T-helper 2 cell (primary cell): ENCODE data around the gene ZP3.
A peak's percentile ranks its signal among the peaks of the same experiment; 100 is the strongest.
"Not testable (repeated sequence)": the region's sequence is repeated elsewhere in the genome, so short reads cannot be mapped to it uniquely, and the experiment has no call there.

Source experiments
- DNase-seq, 5 experiments: peaks; one replicate each; pipeline versions ENCODE4 v3.0.0 to v3.0.0-alpha.2; 2012 to 2022

Gene ZP3

DNA sequence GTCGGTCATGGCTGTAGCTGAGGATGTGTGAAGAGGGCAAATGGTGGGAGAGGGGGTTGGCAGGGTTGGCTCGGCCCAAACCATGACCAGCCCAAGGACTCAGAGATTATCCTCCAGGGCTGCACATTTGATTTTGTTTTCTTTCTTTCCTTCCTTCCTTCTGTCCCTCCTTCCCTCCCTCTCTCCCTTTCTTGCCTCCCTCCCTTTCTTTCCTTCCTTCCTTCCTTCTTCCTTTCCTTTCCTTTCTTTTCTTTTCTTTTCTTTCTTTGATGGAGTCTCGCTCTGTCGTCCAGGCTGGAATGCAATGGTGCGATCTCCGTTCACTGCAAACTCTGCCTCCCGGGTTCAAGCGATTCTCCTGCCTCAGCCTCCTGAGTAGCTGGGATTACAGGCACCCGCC lies 19.0 kb upstream of the ZP3 start:
- no peak for DNase-seq

GRCh38 chr7:76407718-76408117 lies 17.0 kb upstream of the ZP3 start:
- DNase-seq, result no peak

- no peak for DNase-seq
These were observed 16.6 kb upstream of the ZP3 start for GRCh38 chr7:76408121-76408560.

- DNase-seq, result no peak
These were observed 15.2 kb upstream of the ZP3 start, which contains the start of gene SSC4D for GRCh38 chr7:76409537-76409936. TSS of gene SSC4D (minus strand) at chr7:76409697. CDS start at chr7:76404439, 5,258 bp downstream.

DNA sequence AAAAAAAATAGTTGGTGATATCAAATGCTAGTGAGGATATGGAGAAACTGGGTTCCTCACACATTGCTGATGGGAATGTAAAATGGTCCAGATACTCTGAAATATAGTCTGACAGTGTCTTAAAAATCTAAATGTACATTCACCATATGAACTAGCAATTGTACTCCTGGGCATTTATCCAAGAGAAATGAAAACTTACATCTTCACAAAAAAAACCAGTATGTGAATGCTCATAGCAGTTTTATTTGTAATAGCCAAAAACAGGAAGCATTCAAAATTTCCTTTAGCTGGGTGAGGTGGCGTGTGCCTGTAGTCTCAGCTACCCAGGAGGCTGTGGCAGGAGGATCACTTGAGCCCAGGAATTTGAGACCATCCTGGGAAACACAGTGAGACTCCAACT lies 13.1 kb upstream of the ZP3 start:
- DNase-seq, result no peak

DNA sequence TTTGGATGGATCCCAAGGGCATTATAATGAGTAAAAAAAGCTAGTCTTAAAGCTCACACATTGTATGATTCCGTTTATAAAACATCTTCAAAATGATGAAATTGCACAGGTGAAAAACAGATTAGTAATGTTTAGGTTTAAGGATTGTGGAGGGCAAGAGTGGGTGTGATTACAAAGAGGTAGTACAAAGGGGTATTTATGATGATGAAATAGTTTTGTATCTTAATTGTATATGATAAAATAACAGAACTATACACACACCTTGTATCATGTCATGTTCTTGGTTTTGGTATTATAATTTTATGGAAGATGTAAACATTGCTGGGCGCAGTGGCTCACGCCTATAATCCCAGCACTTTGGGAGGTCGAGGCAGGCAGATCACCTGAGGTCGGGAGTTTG lies 12.5 kb upstream of the ZP3 start:
- DNase-seq, result no peak

GRCh38 chr7:76417654-76418310 lies 7.0 kb upstream of the ZP3 start:
- DNase-seq, result not testable (repeated sequence)

GRCh38 chr7:76421097-76421496 lies 3.7 kb upstream of the ZP3 start:
- DNase-seq, result not testable (repeated sequence)

DNA sequence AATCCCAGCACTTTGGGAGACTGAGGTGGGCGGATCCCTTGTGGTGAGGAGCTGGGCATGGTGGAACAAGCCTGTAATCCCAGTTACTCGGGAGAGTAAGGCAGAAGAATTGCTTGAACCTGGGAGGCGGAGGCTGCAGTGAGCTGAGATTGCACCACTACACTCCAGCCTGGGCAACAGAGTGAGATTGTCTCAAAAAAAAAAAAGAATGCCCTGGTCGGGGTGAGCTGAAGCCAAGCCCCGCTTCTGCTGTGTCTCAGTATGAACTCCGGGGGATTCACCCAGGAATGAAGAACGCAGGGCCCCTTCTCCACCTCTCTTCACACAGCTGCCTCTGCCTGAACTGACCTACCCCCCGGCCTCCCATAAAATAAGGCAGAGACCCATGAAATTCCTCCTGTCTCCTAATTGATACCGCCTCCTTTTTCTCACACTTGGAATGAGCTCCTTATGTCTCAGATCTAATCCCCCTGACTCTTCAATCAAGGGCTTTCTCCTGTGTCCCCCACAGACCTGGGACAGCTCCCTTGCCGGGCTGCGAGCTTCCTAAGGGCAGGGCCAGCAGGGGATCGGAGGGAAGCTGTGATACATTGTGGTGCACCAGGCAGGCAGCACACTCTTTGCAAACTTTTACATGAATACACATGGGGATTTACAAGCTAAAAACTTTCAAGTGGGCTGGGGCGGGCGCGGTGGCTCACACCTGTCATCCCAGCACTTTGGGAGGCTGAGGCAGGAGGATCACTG lies 911 bp upstream of the ZP3 start:
- no peak for DNase-seq

DNA sequence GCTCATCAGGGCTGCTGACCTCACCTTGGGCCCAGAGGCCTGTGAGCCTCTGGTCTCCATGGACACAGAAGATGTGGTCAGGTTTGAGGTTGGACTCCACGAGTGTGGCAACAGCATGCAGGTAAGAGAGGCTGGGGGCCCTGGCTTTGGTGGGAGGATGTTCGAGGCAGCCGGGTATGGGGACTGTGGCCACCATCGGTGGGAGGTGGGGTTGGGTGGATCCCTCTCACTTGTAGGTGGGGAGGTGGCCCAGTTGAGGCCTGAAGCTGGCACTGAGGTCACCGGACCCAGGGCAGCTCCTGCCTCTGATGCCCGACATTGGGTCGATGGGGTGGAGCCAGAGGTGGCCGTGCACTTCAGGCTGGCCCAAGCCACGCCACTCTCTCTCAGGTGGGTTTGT lies 406 bp downstream of the ZP3 start:
- DNase-seq, result no peak

- DNase-seq, result not testable (repeated sequence)
These were observed 808 bp downstream of the ZP3 start for GRCh38 chr7:76425558-76425957.

DNA sequence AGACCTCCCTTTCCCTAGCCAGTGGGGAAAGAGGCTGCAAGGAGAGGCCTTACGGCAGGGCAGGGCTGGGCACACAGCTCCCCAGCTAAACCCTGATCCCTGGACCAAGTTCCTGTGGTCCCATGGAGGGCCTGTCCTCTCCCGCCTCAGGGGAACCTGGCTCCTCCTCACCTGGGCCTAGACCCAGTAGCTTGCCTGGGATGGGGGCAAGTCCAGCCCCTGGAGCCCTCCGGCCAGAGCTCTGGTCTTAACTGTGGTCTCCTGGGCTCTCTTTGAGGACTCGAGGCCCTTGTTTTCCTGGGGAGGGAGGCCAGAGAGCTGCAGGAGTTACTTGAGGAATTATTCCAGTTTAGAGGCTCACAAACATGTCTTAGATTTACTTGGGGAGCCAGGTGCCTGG lies 1.5 kb downstream of the ZP3 start:
- DNase-seq, result no peak

DNA sequence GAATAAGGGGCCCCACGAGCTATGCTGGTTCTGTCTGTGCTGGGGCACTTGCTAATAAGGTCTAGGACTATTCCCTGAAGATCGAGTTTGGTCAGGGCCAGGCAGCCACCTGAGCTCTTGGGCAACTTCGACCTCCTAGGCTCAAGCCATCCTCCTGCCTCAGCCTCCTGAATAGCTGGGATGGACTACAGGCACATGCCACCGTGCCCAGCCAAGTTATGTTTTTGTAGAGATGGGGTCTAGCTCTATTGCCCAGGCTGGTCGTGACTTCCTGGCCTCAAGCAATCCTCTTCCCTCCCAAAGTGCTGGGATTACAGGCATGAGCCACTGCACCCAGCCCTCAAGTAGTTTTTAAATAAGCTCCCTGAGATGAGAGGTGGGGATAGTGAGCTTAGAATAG lies 2.9 kb downstream of the ZP3 start:
- DNase-seq, result no peak

DNA sequence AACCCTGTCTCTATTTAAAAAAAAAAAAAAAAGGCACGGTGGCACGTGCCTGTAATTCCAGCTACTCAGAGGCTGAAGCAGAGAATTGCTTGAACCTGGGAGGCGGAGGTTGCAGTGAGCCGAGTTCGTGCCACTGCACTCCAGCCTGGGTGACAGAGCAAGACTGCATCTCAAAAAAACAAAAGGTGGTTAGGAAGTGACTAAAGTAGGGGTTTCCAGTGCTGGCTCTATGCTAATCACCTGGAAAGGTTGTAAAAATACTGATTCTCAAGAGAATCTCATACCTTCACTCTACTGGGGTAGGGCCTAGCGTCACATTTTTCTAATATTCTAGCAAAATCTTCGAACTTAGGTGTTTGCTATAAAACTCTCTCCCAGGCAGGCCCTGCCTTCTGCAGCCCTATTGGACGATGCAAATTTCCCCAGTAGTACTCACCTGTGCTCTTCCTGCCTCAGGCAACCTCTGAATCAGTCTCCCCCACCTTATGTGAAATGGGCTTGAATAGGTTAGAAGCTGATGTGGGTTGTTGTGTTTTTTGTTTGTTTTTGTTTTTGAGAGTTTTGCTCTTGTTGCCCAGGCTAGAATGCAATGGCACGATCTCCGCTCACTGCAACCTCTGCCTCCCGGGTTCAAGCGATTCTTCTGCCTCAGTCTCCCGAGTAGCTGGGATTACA lies 3.5 kb downstream of the ZP3 start:
- DNase-seq, result no peak

GRCh38 chr7:76428868-76429805 lies 4.4 kb downstream of the ZP3 start:
- no peak for DNase-seq

- DNase-seq, result no peak
These were observed 5.5 kb downstream of the ZP3 start for GRCh38 chr7:76430211-76430610.

GRCh38 chr7:76430836-76431235 lies 6.1 kb downstream of the ZP3 start:
- DNase-seq, result no peak

- DNase-seq, result peak in 3 of 5 experiments; percentile 27 to 72 (median 37)
These were observed 13.1 kb downstream of the ZP3 start for GRCh38 chr7:76437873-76438272.

- DNase-seq, result not testable (repeated sequence)
These were observed 14.6 kb downstream of the ZP3 start for GRCh38 chr7:76439120-76439888.

DNA sequence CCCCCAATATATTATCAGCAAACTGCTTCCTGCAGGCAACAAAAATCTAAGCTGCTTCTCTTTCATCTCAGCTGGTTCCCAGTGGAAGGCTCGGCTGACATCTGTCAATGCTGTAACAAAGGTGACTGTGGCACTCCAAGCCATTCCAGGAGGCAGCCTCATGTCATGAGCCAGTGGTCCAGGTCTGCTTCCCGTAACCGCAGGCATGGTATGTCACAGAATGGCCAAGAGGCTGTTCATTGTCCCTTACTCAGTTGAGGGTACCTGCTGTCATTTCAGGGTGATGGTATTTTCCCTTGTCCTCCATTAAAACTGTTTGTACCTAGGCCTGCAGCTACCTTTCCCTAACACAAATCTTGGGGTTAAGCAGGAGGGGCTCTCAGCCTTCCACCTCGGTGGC lies 15.7 kb downstream of the ZP3 start:
- not testable (repeated sequence) for DNase-seq

- not testable (repeated sequence) for DNase-seq
These were observed 17.0 kb downstream of the ZP3 start for GRCh38 chr7:76441792-76442191.
